CD4-positive, alpha-beta T cell (primary cell): Measurements from ENCODE around the gene NIM1K. TPM values are rescaled to one million over a fixed set of nuclear protein-coding genes. Genes with fewer than 3 reads are reported as not detected.

Experiments used
- ATAC-seq: fragments of 200-7000 bp; cut with Tn5 transposase; one replicate; pipeline ENCODE4 v1.10.0; 2022; ENCODE audit warnings: mild to moderate bottlenecking; ENCODE audit not compliant: poor library complexity
- CTCF ChIA-PET: fragments of 350-600 bp; sonication (Branson Sonifier 250); formaldehyde crosslinking; loops from one replicate; lab custom pipeline; 2021; ENCODE audit warnings: antibody characterized with exemption, inconsistent platforms; lab: Charles Lee
- POLR2A ChIA-PET: fragments of 350-600 bp; sonication (Branson Sonifier 250); formaldehyde crosslinking; loops from one replicate; lab custom pipeline; 2021; ENCODE audit warnings: antibody characterized with exemption, inconsistent platforms; lab: Charles Lee
- DNase-seq, 14 experiments: peaks; one replicate each; pipeline ENCODE4 v3.0.0-alpha.2; 2013 to 2020; ENCODE audit warnings: mixed read lengths in 2 of 14
- H3K27ac ChIP-seq, 2 donors: one replicate each; pipeline versions ENCODE4 v1.5.1 to v1.7.0; 2013; ENCODE audit warnings: low read length in 2 of 2, low read depth in 1 of 2, mild to moderate bottlenecking in 1 of 2
- H3K27me3 ChIP-seq, 2 experiments: 1 replicate in 1 of 2; 2 replicates in 1 of 2; pipeline versions ENCODE4 v1.6.1 to v1.7.0; 2013; ENCODE audit warnings: low read length in 2 of 2, control low read depth in 1 of 2, mild to moderate bottlenecking in 1 of 2, moderate library complexity in 1 of 2; ENCODE audit not compliant: insufficient read depth in 2 of 2, control insufficient read depth in 1 of 2
- H3K36me3 ChIP-seq: one replicate; pipeline ENCODE4 v1.6.1; 2013; ENCODE audit warnings: low read length, control low read depth; ENCODE audit not compliant: insufficient read depth
- H3K4me1 ChIP-seq: one replicate; pipeline ENCODE4 v1.6.1; 2013; ENCODE audit warnings: low read length, control low read depth; ENCODE audit not compliant: insufficient read depth
- H3K4me3 ChIP-seq: one replicate; pipeline ENCODE4 v1.5.1; 2013; ENCODE audit warnings: mild to moderate bottlenecking, low read length, moderate library complexity
- H3K9me3 ChIP-seq, 2 experiments: 1 replicate in 1 of 2; 2 replicates in 1 of 2; pipeline versions ENCODE4 v1.6.1 to v1.7.0; 2013; ENCODE audit warnings: low read length in 2 of 2, mild to moderate bottlenecking in 2 of 2, control low read depth in 1 of 2, moderate library complexity in 1 of 2; ENCODE audit not compliant: control insufficient read depth in 1 of 2, insufficient read depth in 1 of 2
- H3K27ac Mint-ChIP-seq: one replicate; pipeline ENCODE4 v1.8.0; 2020; ENCODE audit warnings: mixed read lengths
- H3K27me3 Mint-ChIP-seq: one replicate; pipeline ENCODE4 v1.8.0; 2021; ENCODE audit warnings: mixed read lengths
- H3K36me3 Mint-ChIP-seq: one replicate; pipeline ENCODE4 v1.8.0; 2021; ENCODE audit warnings: low read depth, mixed read lengths
- H3K4me1 Mint-ChIP-seq: one replicate; pipeline ENCODE4 v1.8.0; 2021; ENCODE audit warnings: low read depth, mixed read lengths
- H3K4me3 Mint-ChIP-seq: one replicate; pipeline ENCODE4 v1.8.0; 2020; ENCODE audit warnings: mild to moderate bottlenecking, mixed read lengths
- H3K9me3 Mint-ChIP-seq: one replicate; pipeline ENCODE4 v1.8.0; 2020; ENCODE audit warnings: mixed read lengths
- CTCF ChIP-seq: fragments of 200-600 bp; IDR thresholded peaks from one replicate; pipeline ENCODE4 v1.8.0; 2022; ENCODE audit warnings: antibody characterized with exemption, mild to moderate bottlenecking
- intact Hi-C, 2 experiments: fragments of 100-400 bp; cut with DNase I in 1 of 2; cut with micrococcal nuclease in 1 of 2; formaldehyde crosslinking; loops; one replicate each; pipeline versions ENCODE4 v1.15.1 to v1.9.0; 2023 to 2025; cut with DNase I, micrococcal nuclease
- total RNA-seq, 174 experiments: library from RNA in 2 of 174; stranded (reverse) in 2 of 174; gene quantifications; one replicate each; pipeline ENCODE4 v1.2.3 and lab custom pipeline; 2021 to 2026

NIM1K gene
- total RNA-seq, 2 experiments from 2014 or later, result 0.08 to 0.44 TPM

- H3K27me3 ChIP-seq, result no peaks in the 10 kb centered on the region
- Mint-ChIP-seq H3K27ac (no peak overlapping the region), H3K27me3 (no peaks in the 10 kb centered on the region), H3K4me1 (peaks cover 35% of the 10 kb centered on the region), H3K36me3 (peaks cover 80% of the 10 kb centered on the region), H3K4me3 (no peak overlapping the region), H3K9me3 (no peaks in the 10 kb centered on the region)
- H3K36me3 ChIP-seq, result peaks cover 25% of the 10 kb centered on the region
- no peak overlapping the region for H3K27ac ChIP-seq
- no peak overlapping the region for H3K4me3 ChIP-seq
- POLR2A ChIA-PET, result interaction anchor here (0.6 kb wide), 1 partner anchor 11 kb away, joined by 4 read pairs; no protein-coding TSS in a partner anchor
- no peaks in the 10 kb centered on the region for H3K4me1 ChIP-seq
- intact Hi-C loops, result no loop called here
- no peak for TF ChIP-seq CTCF
- no peaks in the 10 kb centered on the region for H3K9me3 ChIP-seq
- ATAC-seq (no peak), DNase-seq (no peak)
- CTCF ChIA-PET, result no interaction called here
Measured at GRCh38 chr5:43155394-43156096, 36.5 kb upstream of the NIM1K start.

GRCh38 chr5:43156388-43156787 is 35.6 kb upstream of the NIM1K start:
- H3K4me1 ChIP-seq, result no peaks in the 10 kb centered on the region
- ChIA-PET POLR2A (interaction anchor here (0.6 kb wide), 1 partner anchor 27 kb away, joined by 3 read pairs; no protein-coding TSS in a partner anchor), CTCF (no interaction called here)
- peaks cover 21% of the 10 kb centered on the region for H3K36me3 ChIP-seq
- no peaks in the 10 kb centered on the region for H3K9me3 Mint-ChIP-seq
- no peak overlapping the region for H3K4me3 Mint-ChIP-seq
- H3K4me1 Mint-ChIP-seq, result peaks cover 44% of the 10 kb centered on the region
- no peak overlapping the region for H3K27ac ChIP-seq
- H3K27me3 ChIP-seq, result no peaks in the 10 kb centered on the region
- H3K27ac Mint-ChIP-seq, result no peak overlapping the region
- no peak overlapping the region for H3K4me3 ChIP-seq
- intact Hi-C loops, result no loop called here
- DNase-seq, result no peak
- H3K9me3 ChIP-seq, result no peaks in the 10 kb centered on the region
- peaks cover 81% of the 10 kb centered on the region for H3K36me3 Mint-ChIP-seq
- ATAC-seq, result no peak
- no peak for TF ChIP-seq CTCF
- no peaks in the 10 kb centered on the region for H3K27me3 Mint-ChIP-seq

- CTCF ChIA-PET, result no interaction called here
- H3K36me3 ChIP-seq, result peaks cover 21% of the 10 kb centered on the region
Measured at GRCh38 chr5:43157068-43157467, 35.0 kb upstream of the NIM1K start.

More at GRCh38 chr5:43157068-43157467, 35.0 kb upstream of the NIM1K start:
- Histone ChIP-seq H3K27ac (no peak overlapping the region), H3K4me3 (no peak overlapping the region), H3K4me1 (no peaks in the 10 kb centered on the region), H3K27me3 (no peaks in the 10 kb centered on the region), H3K9me3 (no peaks in the 10 kb centered on the region)
- POLR2A ChIA-PET, result interaction anchor here (1.1 kb wide), 1 partner anchor 36 kb away, joined by 3 read pairs; no protein-coding TSS in a partner anchor
- Mint-ChIP-seq H3K4me3 (no peak overlapping the region), H3K9me3 (no peaks in the 10 kb centered on the region), H3K27ac (no peak overlapping the region), H3K36me3 (peaks cover 81% of the 10 kb centered on the region), H3K27me3 (no peaks in the 10 kb centered on the region), H3K4me1 (peaks cover 46% of the 10 kb centered on the region)
- intact Hi-C loops, result no loop called here
- ATAC-seq (no peak), DNase-seq (no peak)
- no peak for TF ChIP-seq CTCF
